Trophoblast cell (in vitro differentiated cells and primary cell): Measurements from ENCODE around the gene RABAC1.

Experiments
- DNase-seq, 2 donors: peaks; one replicate each; pipeline ENCODE4 v3.0.0-alpha.2; 2016
- H2AFZ ChIP-seq: 2 replicates; pipeline ENCODE4 v1.6.1; 2013; ENCODE audit warnings: low read length, moderate library complexity, mild to moderate bottlenecking; ENCODE audit not compliant: insufficient read depth, poor library complexity
- H2AK5ac ChIP-seq: 2 replicates; pipeline ENCODE4 v1.6.1; 2013; ENCODE audit warnings: mild to moderate bottlenecking, low read length
- H2BK120ac ChIP-seq: 2 replicates; pipeline ENCODE4 v1.6.1; 2013; ENCODE audit warnings: low read length, mild to moderate bottlenecking, moderate library complexity; ENCODE audit not compliant: insufficient read depth, poor library complexity
- H2BK12ac ChIP-seq: 2 replicates; pipeline ENCODE4 v1.6.1; 2013; ENCODE audit warnings: mild to moderate bottlenecking, low read length, moderate library complexity
- H2BK5ac ChIP-seq: 2 replicates; pipeline ENCODE4 v1.6.1; 2013; ENCODE audit warnings: low read length, low read depth, moderate library complexity, mild to moderate bottlenecking; ENCODE audit not compliant: poor library complexity
- H3K14ac ChIP-seq: 2 replicates; pipeline ENCODE4 v1.6.1; 2013; ENCODE audit warnings: mild to moderate bottlenecking, low read length
- H3K18ac ChIP-seq: 2 replicates; pipeline ENCODE4 v1.6.1; 2013; ENCODE audit warnings: mild to moderate bottlenecking, low read length
- H3K23ac ChIP-seq: 2 replicates; pipeline ENCODE4 v1.6.1; 2013; ENCODE audit warnings: low read length
- H3K27ac ChIP-seq: 2 replicates; pipeline ENCODE4 v1.5.1; 2013; ENCODE audit warnings: low read depth, mild to moderate bottlenecking, inconsistent platforms, low read length, moderate library complexity
- H3K27me3 ChIP-seq: 2 replicates; pipeline ENCODE4 v1.6.1; 2013; ENCODE audit warnings: inconsistent platforms, mild to moderate bottlenecking, low read length, moderate library complexity; ENCODE audit not compliant: insufficient read depth
- H3K36me3 ChIP-seq, 2 experiments: 1 replicate in 1 of 2; 2 replicates in 1 of 2; pipeline ENCODE4 v1.6.1; 2013; ENCODE audit warnings: low read length in 2 of 2, mild to moderate bottlenecking in 2 of 2, moderate library complexity in 1 of 2; ENCODE audit not compliant: insufficient read depth in 2 of 2, control insufficient read depth in 1 of 2
- H3K4ac ChIP-seq: 2 replicates; pipeline ENCODE4 v1.6.1; 2013; ENCODE audit warnings: low read depth, mild to moderate bottlenecking, low read length, moderate library complexity
- H3K4me1 ChIP-seq, 2 experiments: 1 replicate in 1 of 2; 2 replicates in 1 of 2; pipeline ENCODE4 v1.6.1; 2013; ENCODE audit warnings: low read length in 2 of 2, mild to moderate bottlenecking in 2 of 2, moderate library complexity in 1 of 2; ENCODE audit not compliant: insufficient read depth in 2 of 2, control insufficient read depth in 1 of 2
- H3K4me2 ChIP-seq: 2 replicates; pipeline ENCODE4 v1.6.1; 2013; ENCODE audit warnings: inconsistent platforms, mild to moderate bottlenecking, low read length, moderate library complexity
- H3K4me3 ChIP-seq: 2 replicates; pipeline ENCODE4 v1.5.1; 2013; ENCODE audit warnings: mild to moderate bottlenecking, low read depth, low read length, inconsistent platforms
- H3K79me1 ChIP-seq: one replicate; pipeline ENCODE4 v1.6.1; 2013; ENCODE audit warnings: low read length
- H3K79me2 ChIP-seq: 2 replicates; pipeline ENCODE4 v1.6.1; 2013; ENCODE audit warnings: low read length, mild to moderate bottlenecking; ENCODE audit not compliant: control insufficient read depth, insufficient read depth, poor library complexity
- H3K9ac ChIP-seq: 2 replicates; pipeline ENCODE4 v1.6.1; 2013; ENCODE audit warnings: mild to moderate bottlenecking, low read length
- H3K9me3 ChIP-seq: 2 replicates; pipeline ENCODE4 v1.6.1; 2013; ENCODE audit warnings: low read depth, mild to moderate bottlenecking, control low read depth, inconsistent platforms, low read length; ENCODE audit not compliant: insufficient read depth
- H4K12ac ChIP-seq: 2 replicates; pipeline ENCODE4 v1.6.1; 2013; ENCODE audit warnings: low read depth, mild to moderate bottlenecking, low read length, moderate library complexity
- H4K8ac ChIP-seq: 2 replicates; pipeline ENCODE4 v1.6.1; 2013; ENCODE audit warnings: low read depth, mild to moderate bottlenecking, low read length, moderate library complexity
- H4K91ac ChIP-seq: one replicate; pipeline ENCODE4 v1.6.1; 2013; ENCODE audit warnings: low read depth, mild to moderate bottlenecking, low read length, moderate library complexity
- WGBS: extraction: QIAGEN DNeasy Blood & Tissue Kit; methylation state at CpG from one replicate; pipeline ENCODE4 v1.1.7; 2013; ENCODE audit warnings: missing lambda C conversion rate; ENCODE audit not compliant: insufficient read length, insufficient coverage; ENCODE audit errors: extremely low coverage; 5-methylcytosine and 5-hydroxymethylcytosine counted together

RABAC1 gene

DNA sequence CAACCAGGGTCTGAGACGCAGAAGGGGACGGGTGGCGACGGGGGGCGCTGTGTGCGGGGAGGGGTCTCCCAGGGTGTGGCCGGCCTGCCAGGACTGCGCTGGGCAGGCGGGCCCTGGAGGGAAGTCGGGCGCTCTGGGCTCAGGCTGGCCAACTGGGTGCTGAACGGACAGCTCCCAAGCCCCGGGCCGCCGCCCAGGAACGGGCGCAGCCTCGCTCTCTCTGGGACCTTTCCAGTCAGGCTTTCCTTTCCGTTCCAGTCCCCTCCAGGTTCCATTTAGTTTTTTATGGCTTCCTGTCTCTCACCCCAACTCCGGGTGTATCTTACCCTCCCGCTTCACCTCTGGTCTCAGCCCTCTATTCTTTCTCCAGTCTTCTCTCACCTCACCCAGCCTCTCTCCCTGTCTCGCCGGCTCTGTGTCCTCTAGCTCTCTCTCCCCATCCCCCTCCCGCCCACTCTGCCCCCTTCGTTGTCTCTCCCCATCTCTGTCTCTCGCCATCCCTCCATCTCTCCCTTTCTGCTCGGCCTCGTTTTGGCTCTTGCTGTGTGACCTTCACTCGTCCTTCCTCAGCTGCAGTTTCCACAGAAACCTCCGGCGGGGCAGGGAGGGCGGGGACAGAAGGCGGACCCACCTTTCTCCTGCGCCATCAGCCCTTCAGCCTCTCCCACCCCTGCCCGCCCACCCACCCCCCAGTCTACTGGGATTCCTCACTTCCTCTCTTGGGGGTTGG lies 38.2 kb upstream of the RABAC1 start:
- Histone ChIP-seq H3K4ac (no peak overlapping the region), H2AK5ac (no peak overlapping the region), H4K8ac (no peak overlapping the region), H3K9ac (no peak overlapping the region), H2AFZ (no peak overlapping the region), H3K27me3 (peaks cover 52% of the 10 kb centered on the region), H3K79me2 (no peaks in the 10 kb centered on the region), H2BK5ac (no peak overlapping the region), H2BK120ac (no peak overlapping the region), H3K27ac (no peak overlapping the region), H2BK12ac (no peak overlapping the region), H4K12ac (no peak overlapping the region), H3K23ac (no peak overlapping the region), H3K4me2 (no peak overlapping the region), H4K91ac (no peak overlapping the region), H3K4me3 (no peak overlapping the region), H3K14ac (no peak overlapping the region), H3K4me1 (no peaks in the 10 kb centered on the region), H3K18ac (no peak overlapping the region), H3K36me3 (no peaks in the 10 kb centered on the region), H3K79me1 (no peaks in the 10 kb centered on the region), H3K9me3 (peaks cover 17% of the 10 kb centered on the region)
- peak; percentile 22 to 51 for DNase-seq
- WGBS, result no CpG with 5 or more reads among the region's 35 CpGs

DNA sequence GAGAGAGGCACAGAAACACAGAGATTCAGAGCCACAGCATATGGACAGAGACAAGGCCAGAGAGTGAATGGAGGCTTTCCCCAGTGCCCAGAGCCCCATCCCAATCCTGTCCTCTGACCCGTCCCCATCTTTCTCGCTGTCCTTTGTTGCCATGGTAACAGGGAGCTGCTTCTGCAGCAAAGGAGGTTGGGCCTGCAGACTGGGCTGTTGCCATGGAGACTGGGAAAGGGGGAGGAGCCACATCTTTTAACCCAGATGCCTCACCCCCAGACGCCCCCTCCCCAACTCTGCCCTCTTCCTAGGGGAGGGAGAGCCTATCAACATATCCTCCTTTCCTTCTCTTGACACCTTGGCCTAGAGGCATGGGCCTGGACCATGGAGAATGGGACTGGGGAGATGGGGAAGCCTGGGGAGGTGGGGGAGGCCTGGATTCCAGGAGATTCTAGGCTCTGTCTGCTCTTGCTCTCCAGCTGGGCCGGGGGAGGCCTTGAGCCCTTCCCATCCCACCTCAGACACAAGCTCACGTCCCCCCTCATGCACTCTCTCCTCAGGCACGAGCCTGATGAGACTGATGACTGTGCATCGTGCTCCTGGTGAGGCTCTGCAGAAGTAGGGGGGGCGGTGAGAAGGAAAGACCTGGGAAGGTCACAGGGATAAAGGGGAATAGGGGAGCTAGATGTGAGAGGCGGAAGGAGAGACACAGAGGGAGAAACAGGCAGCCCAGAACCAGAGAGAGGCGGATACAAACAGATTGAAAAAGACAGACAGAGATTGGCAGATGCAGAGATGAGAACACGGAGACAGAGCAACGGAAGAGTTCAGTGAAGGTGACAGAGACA lies 37.1 kb upstream of the RABAC1 start:
- Histone ChIP-seq H3K14ac (no peak overlapping the region), H2AFZ (no peak overlapping the region), H4K91ac (no peak overlapping the region), H3K9ac (no peak overlapping the region), H2BK120ac (no peak overlapping the region), H3K79me1 (no peaks in the 10 kb centered on the region), H4K12ac (no peak overlapping the region), H3K9me3 (peaks cover 17% of the 10 kb centered on the region), H3K18ac (no peak overlapping the region), H2BK12ac (no peak overlapping the region), H2AK5ac (no peak overlapping the region), H3K36me3 (no peaks in the 10 kb centered on the region), H3K79me2 (no peaks in the 10 kb centered on the region), H4K8ac (no peak overlapping the region), H3K4me3 (no peak overlapping the region), H3K4me2 (no peak overlapping the region), H3K4me1 (no peaks in the 10 kb centered on the region), H3K27ac (no peak overlapping the region), H2BK5ac (no peak overlapping the region), H3K4ac (no peak overlapping the region), H3K23ac (no peak overlapping the region), H3K27me3 (peaks cover 48% of the 10 kb centered on the region)
- DNase-seq, result no peak
- no CpG with 5 or more reads among the region's 12 CpGs for WGBS

DNA sequence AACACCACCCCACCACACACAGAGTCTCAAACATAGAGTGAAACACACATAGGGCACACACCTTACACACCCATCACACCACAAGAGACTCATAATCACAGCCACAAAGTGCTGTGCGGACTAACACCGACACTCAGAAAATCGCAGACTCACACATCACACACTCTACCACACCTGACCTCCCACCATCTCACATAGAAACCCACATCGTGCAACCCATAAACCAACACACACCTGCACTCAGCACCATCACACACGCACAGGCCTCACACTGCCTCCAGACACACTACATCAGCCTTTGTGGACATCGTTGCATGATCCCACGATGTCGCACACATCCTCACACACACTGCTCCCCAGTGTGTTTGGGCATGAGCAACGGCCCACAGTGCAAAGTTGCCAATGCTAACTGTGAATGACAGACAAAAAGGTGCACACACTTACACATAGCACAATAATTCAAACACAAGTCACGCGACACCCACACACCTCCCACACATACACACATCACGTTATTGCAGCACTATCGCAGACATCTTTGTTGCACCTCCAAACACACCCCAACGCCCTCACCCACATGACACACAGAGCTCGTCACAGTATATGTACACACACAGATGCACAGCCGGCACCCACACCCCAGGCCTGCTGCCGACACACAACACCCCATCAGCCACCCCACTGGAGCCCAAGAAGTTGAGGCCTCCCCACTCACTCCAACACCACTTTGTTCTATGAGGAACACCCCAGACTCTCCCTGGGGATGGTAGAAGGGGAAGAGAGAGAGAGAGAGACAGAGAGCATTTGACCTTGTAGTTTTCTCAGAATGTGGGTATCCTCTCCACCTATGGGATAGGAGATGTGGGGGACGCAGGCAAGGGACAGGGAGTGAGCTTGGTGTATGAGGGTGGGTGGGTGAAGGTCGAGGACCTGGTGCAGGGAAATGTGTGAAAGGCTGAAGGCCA lies 36.2 kb upstream of the RABAC1 start:
- Histone ChIP-seq H3K9me3 (peaks cover 13% of the 10 kb centered on the region), H3K18ac (no peak overlapping the region), H3K23ac (peak overlapping the region; percentile 45), H2BK120ac (no peak overlapping the region), H3K14ac (no peak overlapping the region), H3K4me2 (no peak overlapping the region), H4K12ac (no peak overlapping the region), H3K9ac (no peak overlapping the region), H3K36me3 (no peaks in the 10 kb centered on the region), H3K4me1 (no peaks in the 10 kb centered on the region), H4K91ac (no peak overlapping the region), H3K27me3 (peaks cover 42% of the 10 kb centered on the region), H2BK12ac (no peak overlapping the region), H4K8ac (no peak overlapping the region), H2AFZ (no peak overlapping the region), H3K79me1 (no peaks in the 10 kb centered on the region), H3K27ac (no peak overlapping the region), H3K79me2 (no peaks in the 10 kb centered on the region), H3K4ac (no peak overlapping the region), H3K4me3 (peak overlapping the region; percentile 10), H2AK5ac (no peak overlapping the region), H2BK5ac (no peak overlapping the region)
- no peak for DNase-seq
- WGBS, result 100% methylated on average over 4 of the region's 19 CpGs

DNA sequence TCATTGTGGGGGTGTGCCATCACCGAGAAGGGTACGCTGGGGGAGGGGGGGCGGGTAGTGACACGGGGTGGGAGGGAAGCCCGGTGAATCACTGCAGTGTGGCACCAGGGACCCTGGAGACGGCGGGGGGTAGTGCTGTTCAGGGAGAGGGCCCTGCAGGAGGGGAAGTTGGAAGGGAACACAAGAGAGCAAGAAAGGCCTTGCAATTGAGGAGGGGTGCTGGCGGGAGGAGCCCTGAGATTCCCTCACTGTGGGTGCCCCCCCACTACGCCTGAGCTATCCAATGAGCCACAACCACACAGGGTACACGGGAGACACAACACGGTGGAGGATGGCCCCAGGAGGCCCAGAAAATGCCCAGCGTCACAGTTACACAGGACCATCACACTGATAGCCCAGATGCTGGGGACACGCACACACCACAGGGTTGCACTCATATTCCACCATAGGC lies 35.4 kb upstream of the RABAC1 start:
- Histone ChIP-seq H3K27ac (no peak overlapping the region), H3K14ac (no peak overlapping the region), H4K12ac (no peak overlapping the region), H2AK5ac (no peak overlapping the region), H3K23ac (no peak overlapping the region), H3K79me1 (no peaks in the 10 kb centered on the region), H3K4me2 (no peak overlapping the region), H3K79me2 (no peaks in the 10 kb centered on the region), H3K4ac (no peak overlapping the region), H2BK12ac (no peak overlapping the region), H3K9ac (no peak overlapping the region), H4K91ac (no peak overlapping the region), H2BK5ac (no peak overlapping the region), H3K4me1 (no peaks in the 10 kb centered on the region), H3K9me3 (peaks cover 13% of the 10 kb centered on the region), H4K8ac (no peak overlapping the region), H3K4me3 (peak overlapping the region; percentile 10), H2AFZ (no peak overlapping the region), H2BK120ac (no peak overlapping the region), H3K27me3 (peaks cover 35% of the 10 kb centered on the region), H3K36me3 (no peaks in the 10 kb centered on the region), H3K18ac (no peak overlapping the region)
- whole genome bisulfite sequencing, result no CpG with 5 or more reads among the region's 13 CpGs
- DNase-seq, result no peak
